ENCODE measurements around the gene ERBIN.

DNA sequence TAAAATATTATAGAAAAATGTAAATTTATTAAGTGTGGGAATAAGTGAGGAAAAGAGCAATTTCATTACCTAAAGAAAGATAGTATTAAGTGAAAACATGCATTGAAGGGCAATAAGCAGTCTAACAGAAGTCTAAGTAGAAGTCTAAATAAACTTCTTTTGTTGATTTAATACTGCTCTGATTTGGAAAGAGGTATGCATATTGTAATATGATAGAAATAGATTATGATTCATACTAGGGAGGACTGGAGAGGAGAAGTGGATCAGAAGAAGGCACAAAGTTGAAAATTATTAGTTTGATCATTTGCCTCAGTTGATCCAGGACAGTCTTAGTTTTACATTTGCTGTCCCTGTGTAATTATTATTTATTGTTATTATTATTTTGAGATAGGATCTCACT, 6.6 kb upstream of the ERBIN start:
- TF ChIP-seq, protein P1, sequence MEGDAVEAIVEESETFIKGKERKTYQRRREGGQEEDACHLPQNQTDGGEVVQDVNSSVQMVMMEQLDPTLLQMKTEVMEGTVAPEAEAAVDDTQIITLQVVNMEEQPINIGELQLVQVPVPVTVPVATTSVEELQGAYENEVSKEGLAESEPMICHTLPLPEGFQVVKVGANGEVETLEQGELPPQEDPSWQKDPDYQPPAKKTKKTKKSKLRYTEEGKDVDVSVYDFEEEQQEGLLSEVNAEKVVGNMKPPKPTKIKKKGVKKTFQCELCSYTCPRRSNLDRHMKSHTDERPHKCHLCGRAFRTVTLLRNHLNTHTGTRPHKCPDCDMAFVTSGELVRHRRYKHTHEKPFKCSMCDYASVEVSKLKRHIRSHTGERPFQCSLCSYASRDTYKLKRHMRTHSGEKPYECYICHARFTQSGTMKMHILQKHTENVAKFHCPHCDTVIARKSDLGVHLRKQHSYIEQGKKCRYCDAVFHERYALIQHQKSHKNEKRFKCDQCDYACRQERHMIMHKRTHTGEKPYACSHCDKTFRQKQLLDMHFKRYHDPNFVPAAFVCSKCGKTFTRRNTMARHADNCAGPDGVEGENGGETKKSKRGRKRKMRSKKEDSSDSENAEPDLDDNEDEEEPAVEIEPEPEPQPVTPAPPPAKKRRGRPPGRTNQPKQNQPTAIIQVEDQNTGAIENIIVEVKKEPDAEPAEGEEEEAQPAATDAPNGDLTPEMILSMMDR (IDR thresholded peaks at IDR 0.05), result no peak
- no peak for TF ChIP-seq POLR2A (IDR thresholded peaks at IDR 0.05)
